Liver (tissue), 9 donors: Measurements from ENCODE around the gene IL1RAPL2. TPM values are rescaled to one million over a fixed set of nuclear protein-coding genes. Genes with fewer than 3 reads are reported as not detected.

Experiments
- DNase-seq: peaks from one replicate; pipeline ENCODE4 v3.0.0-alpha.2; 2017; ENCODE audit warnings: low spot score
- H3K27ac ChIP-seq, 2 donors: one replicate each; pipeline ENCODE4 v1.7.0; 2013; ENCODE audit warnings: inconsistent platforms in 2 of 2, low read length in 2 of 2, control low read depth in 1 of 2, low read depth in 1 of 2, mild to moderate bottlenecking in 1 of 2
- H3K27me3 ChIP-seq, 4 donors: one replicate each; pipeline versions ENCODE4 v1.6.1 to v1.7.0; 2013; ENCODE audit warnings: low read length in 3 of 4, inconsistent platforms in 1 of 4, mild to moderate bottlenecking in 1 of 4, moderate library complexity in 1 of 4; ENCODE audit not compliant: control insufficient read depth in 4 of 4, insufficient read depth in 4 of 4
- H3K36me3 ChIP-seq, 4 donors: one replicate each; pipeline versions ENCODE4 v1.6.1 to v1.7.0; 2013; ENCODE audit warnings: low read length in 3 of 4, mild to moderate bottlenecking in 3 of 4, low read depth in 1 of 4, moderate library complexity in 1 of 4; ENCODE audit not compliant: control insufficient read depth in 4 of 4, insufficient read depth in 3 of 4
- H3K4me1 ChIP-seq, 4 donors: one replicate each; pipeline versions ENCODE4 v1.6.1 to v1.7.0; 2013; ENCODE audit warnings: low read length in 3 of 4, mild to moderate bottlenecking in 3 of 4, moderate library complexity in 1 of 4; ENCODE audit not compliant: control insufficient read depth in 4 of 4, insufficient read depth in 4 of 4
- H3K4me3 ChIP-seq, 3 donors: one replicate each; pipeline versions ENCODE4 v1.6.1 to v1.7.0; 2013; ENCODE audit warnings: low read length in 3 of 3, control low read depth in 1 of 3, low read depth in 1 of 3, mild to moderate bottlenecking in 1 of 3
- H3K9ac ChIP-seq, 2 donors: one replicate each; pipeline ENCODE4 v1.7.0; 2013; ENCODE audit warnings: low read length in 2 of 2, mild to moderate bottlenecking in 2 of 2, moderate library complexity in 2 of 2, control low read depth in 1 of 2, low read depth in 1 of 2
- H3K9me3 ChIP-seq, 4 donors: one replicate each; pipeline versions ENCODE4 v1.6.1 to v1.7.0; 2013; ENCODE audit warnings: low read length in 3 of 4; ENCODE audit not compliant: control insufficient read depth in 4 of 4
- ATF3 ChIP-seq: IDR thresholded peaks from 2 replicates; pipeline ENCODE4 v1.6.1; 2016; ENCODE audit warnings: antibody characterized with exemption
- CTCF ChIP-seq: fragments of 150-350 bp; IDR thresholded peaks from 2 replicates; pipeline ENCODE4 v1.5.1; 2017; ENCODE audit warnings: improper control_type of control experiment, low read depth, low read length; ENCODE audit not compliant: missing input control
- EGR1 ChIP-seq, 2 donors: IDR thresholded peaks; 2 replicates each; pipeline ENCODE4 v1.6.1; 2016 to 2018; ENCODE audit warnings: antibody characterized with exemption in 2 of 2, low read depth in 2 of 2
- FOXA1 ChIP-seq: IDR thresholded peaks from 2 replicates; pipeline ENCODE4 v1.6.1; 2016; ENCODE audit warnings: antibody characterized with exemption
- FOXA2 ChIP-seq: IDR thresholded peaks from 2 replicates; pipeline ENCODE4 v1.6.1; 2016; ENCODE audit warnings: antibody characterized with exemption
- GABPA ChIP-seq, 2 donors: IDR thresholded peaks in 1 of 2; conservative IDR thresholded peaks in 1 of 2; 2 replicates each; pipeline ENCODE4 v1.6.1; 2016; ENCODE audit warnings: antibody characterized with exemption in 2 of 2, mild to moderate bottlenecking in 1 of 2, moderate library complexity in 1 of 2
- HNF4A ChIP-seq, 2 donors: conservative IDR thresholded peaks; 2 replicates each; pipeline ENCODE4 v1.6.1; 2016; ENCODE audit warnings: antibody characterized with exemption in 2 of 2, mild to moderate bottlenecking in 2 of 2
- JUND ChIP-seq, 2 donors: IDR thresholded peaks; 2 replicates each; pipeline ENCODE4 v1.6.1; 2016; ENCODE audit warnings: antibody characterized with exemption in 2 of 2
- NR2F2 ChIP-seq: IDR thresholded peaks from 2 replicates; pipeline ENCODE4 v1.6.1; 2016; ENCODE audit warnings: antibody characterized with exemption
- REST ChIP-seq: IDR thresholded peaks from 2 replicates; pipeline ENCODE4 v1.6.1; 2016; ENCODE audit warnings: antibody characterized with exemption, mild to moderate bottlenecking
- RXRA ChIP-seq, 2 donors: IDR thresholded peaks; 2 replicates each; pipeline ENCODE4 v1.6.1; 2017 to 2018; ENCODE audit warnings: antibody characterized with exemption in 2 of 2, mild to moderate bottlenecking in 1 of 2
- SP1 ChIP-seq: IDR thresholded peaks from 2 replicates; pipeline ENCODE4 v1.6.1; 2018; ENCODE audit warnings: antibody characterized with exemption, mild to moderate bottlenecking
- TAF1 ChIP-seq: conservative IDR thresholded peaks from 2 replicates; pipeline ENCODE4 v1.6.1; 2016; ENCODE audit warnings: antibody characterized with exemption, mild to moderate bottlenecking
- YY1 ChIP-seq: IDR thresholded peaks from 2 replicates; pipeline ENCODE4 v1.6.1; 2016; ENCODE audit warnings: antibody characterized with exemption, mild to moderate bottlenecking
- WGBS: extraction: QIAGEN DNeasy Blood & Tissue Kit; methylation state at CpG from one replicate; pipeline ENCODE4 v1.1.7; 2013; 5-methylcytosine and 5-hydroxymethylcytosine counted together
- polyA plus RNA-seq, 2 donors: library from polyadenylated mRNA; stranded (reverse) in 1 of 2; unstranded in 1 of 2; fragments of 200-250 nt in 1 of 2; fragments of >200 nt in 1 of 2; fragmentation: Nextera tagmentation in 1 of 2; extraction: Ambion mirVana in 1 of 2; gene quantifications; one replicate each; pipeline versions ENCODE4 v1.2.1 to v1.2.3, GENCODE V29; 2013 to 2015
- total RNA-seq, 2 donors: library from RNA; depleted of rRNA; stranded (reverse); fragments of >200 nt; gene quantifications; one replicate each; pipeline ENCODE4 v1.2.3, GENCODE V29; 2014
- donor health status: healthy.
- donor health status: healthy.
- donor health status: healthy.
- donor health status: healthy.
- donor health status: healthy.

The IL1RAPL2 gene
- total and polyA plus RNA-seq, 4 donors = 0.20 to 1.6 (median 0.91) TPM

DNA sequence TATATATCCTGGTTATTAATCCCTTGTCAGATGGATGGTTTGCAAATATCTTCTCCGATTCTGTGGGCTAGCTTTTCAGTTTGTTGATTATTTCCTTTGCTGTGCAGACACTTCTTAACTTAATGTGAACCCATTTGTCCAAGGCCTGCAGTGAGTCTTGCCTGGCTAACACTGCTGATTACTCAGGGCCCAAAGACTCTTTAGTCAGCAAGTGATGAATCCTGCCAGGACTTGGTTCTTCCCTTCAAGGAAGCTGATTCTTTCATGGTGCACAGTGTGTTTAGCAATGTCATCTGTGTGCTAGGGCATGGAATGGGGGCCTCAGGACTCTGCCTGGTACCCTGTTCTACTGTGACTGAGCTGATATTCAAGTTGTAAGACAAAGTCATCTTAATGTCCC lies 736.2 kb downstream of the IL1RAPL2 start:
- Histone ChIP-seq H3K4me1 (no peaks in the 10 kb centered on the region), H3K27me3 (peaks cover 0 to 2% (median 0%) of the 10 kb centered on the region in 4 donors), H3K4me3 (no peak overlapping the region), H3K9ac (no peak overlapping the region), H3K27ac (no peak overlapping the region), H3K36me3 (no peaks in the 10 kb centered on the region), H3K9me3 (no peaks in the 10 kb centered on the region)
- no peak for DNase-seq
- 92% methylated on average over 1 of the region's 1 CpG for WGBS
- TF ChIP-seq CTCF = no peak
- no peak for TF ChIP-seq REST
- no peak for TF ChIP-seq YY1
- TF ChIP-seq TAF1 = no peak
- no peak for TF ChIP-seq GABPA (IDR thresholded peaks at IDR 0.05 in 1 of 2, conservative IDR thresholded peaks at IDR 0.05 in 1 of 2)
- TF ChIP-seq EGR1 (IDR thresholded peaks at IDR 0.05; ENCODE audit: low read depth in 2 of 2) = no peak
- no peak for TF ChIP-seq FOXA1

GRCh38 chrX:105307762-105308161 lies 741.8 kb downstream of the IL1RAPL2 start:
- WGBS = 68% methylated on average over 1 of the region's 1 CpG
- TF ChIP-seq GABPA (IDR thresholded peaks at IDR 0.05 in 1 of 2, conservative IDR thresholded peaks at IDR 0.05 in 1 of 2) (no peak), YY1 (no peak), FOXA1 (no peak), REST (no peak), FOXA2 (no peak), HNF4A (conservative IDR thresholded peaks at IDR 0.05) (no peak), ATF3 (no peak), JUND (IDR thresholded peaks at IDR 0.05) (no peak), RXRA (IDR thresholded peaks at IDR 0.05) (no peak), NR2F2 (no peak), EGR1 (IDR thresholded peaks at IDR 0.05; ENCODE audit: low read depth in 2 of 2) (no peak), SP1 (no peak)

More at GRCh38 chrX:105307762-105308161, 741.8 kb downstream of the IL1RAPL2 start:
- Histone ChIP-seq H3K9ac (no peak overlapping the region), H3K27me3 (no peaks in the 10 kb centered on the region), H3K4me1 (no peaks in the 10 kb centered on the region), H3K27ac (no peak overlapping the region), H3K4me3 (no peak overlapping the region), H3K9me3 (no peaks in the 10 kb centered on the region), H3K36me3 (no peaks in the 10 kb centered on the region)
- DNase-seq = no peak
